ENCODE measurements around the gene PCYT1A.

Gene PCYT1A

GRCh38 chr3:196225086-196225485, 62.4 kb downstream of the PCYT1A start:
- no peak overlapping the region for H3K27ac ChIP-seq
- no peak for TF ChIP-seq CTCF (conservative IDR thresholded peaks at IDR 0.05)

- no peak overlapping the region for H3K27ac ChIP-seq
- TF ChIP-seq CTCF (conservative IDR thresholded peaks at IDR 0.05), result no peak
Observed at GRCh38 chr3:196222876-196223595, 64.5 kb downstream of the PCYT1A start.

- no peak for TF ChIP-seq CTCF (conservative IDR thresholded peaks at IDR 0.05)
- H3K27ac ChIP-seq, result no peak overlapping the region
Observed at GRCh38 chr3:196220991-196221390, 66.5 kb downstream of the PCYT1A start.

GRCh38 chr3:196220587-196220986, 66.9 kb downstream of the PCYT1A start:
- H3K27ac ChIP-seq, result no peak overlapping the region
- no peak for TF ChIP-seq CTCF (conservative IDR thresholded peaks at IDR 0.05)

GRCh38 chr3:196219970-196220311, 67.6 kb downstream of the PCYT1A start:
- peak overlapping the region; percentile 0; the same call in 1 of the 2 replicates for H3K27ac ChIP-seq
- TF ChIP-seq CTCF (conservative IDR thresholded peaks at IDR 0.05), result no peak

- no peak for TF ChIP-seq CTCF (conservative IDR thresholded peaks at IDR 0.05)
- peak overlapping the region; percentile 0; the same call in 1 of the 2 replicates for H3K27ac ChIP-seq
Observed at GRCh38 chr3:196219194-196219969, 68.1 kb downstream of the PCYT1A start.

- TF ChIP-seq CTCF (conservative IDR thresholded peaks at IDR 0.05), result no peak
- no peak overlapping the region for H3K27ac ChIP-seq
Observed at GRCh38 chr3:196218155-196218712, 69.3 kb downstream of the PCYT1A start.
